ENCODE data around the gene PNMA6F.

PNMA6F gene

DNA sequence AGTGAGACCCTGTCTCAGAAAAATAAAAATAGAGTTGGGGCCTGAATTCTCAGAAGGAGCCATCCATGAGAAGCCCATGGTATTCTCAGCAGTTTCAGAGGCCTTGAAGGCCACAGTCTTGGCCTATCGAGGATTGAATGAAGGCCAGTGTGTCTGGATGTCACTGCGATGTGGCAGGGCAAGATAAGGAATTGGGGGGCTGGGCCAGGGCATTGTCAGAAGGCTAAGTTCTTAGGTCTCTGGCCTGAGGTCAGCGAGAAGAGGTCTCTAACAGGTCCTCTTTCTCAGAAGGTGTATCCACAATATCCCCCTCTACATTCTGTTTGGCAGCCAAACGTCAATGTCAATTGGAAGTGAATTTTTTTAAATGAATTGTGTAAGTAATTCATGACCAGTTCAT lies 18.1 kb upstream of the PNMA6F start:
- Histone ChIP-seq H4K20me1 (ENCODE audit: insufficient read depth) (no peaks in the 10 kb centered on the region), H3K79me2 (ENCODE audit: insufficient read depth, low read depth) (no peaks in the 10 kb centered on the region), H3K36me3 (ENCODE audit: insufficient read depth) (no peaks in the 10 kb centered on the region), H3K4me1 (ENCODE audit: low read depth, poor library complexity, severe bottlenecking) (peaks cover 15% of the 10 kb centered on the region), H3K9ac (no peak overlapping the region), H3K27ac (no peak overlapping the region), H3K27me3 (ENCODE audit: insufficient read depth, low read depth) (no peaks in the 10 kb centered on the region), H3K4me2 (no peak overlapping the region), H3K4me3 (IDR thresholded peaks at IDR 0.05; ENCODE audit: insufficient read depth, low read depth, low read length) (no peak overlapping the region), H2AFZ (ENCODE audit: low read depth) (no peak overlapping the region)
- no peak for TF ChIP-seq CTCF (conservative IDR thresholded peaks at IDR 0.05; ENCODE audit: low read depth, low read length)

DNA sequence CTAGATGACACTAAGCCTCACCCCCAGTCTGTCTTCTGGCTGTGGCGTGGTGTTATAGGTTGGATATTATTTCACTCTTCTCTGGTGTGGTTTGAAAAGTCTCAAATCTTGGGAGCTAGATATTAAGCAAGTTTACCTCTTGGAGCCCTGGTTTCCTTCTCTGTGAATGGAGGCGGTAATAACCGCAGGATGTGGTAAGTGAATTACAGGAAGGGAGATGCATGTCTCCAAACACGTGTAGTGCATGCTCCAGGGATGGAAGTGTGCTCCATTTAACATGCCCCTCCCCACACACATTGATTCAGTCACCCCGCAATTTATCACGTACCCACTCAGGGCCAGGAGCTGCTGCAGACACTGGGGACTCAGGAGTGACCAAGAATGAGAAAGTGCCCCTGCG lies 17.3 kb upstream of the PNMA6F start:
- H2AFZ ChIP-seq (ENCODE audit: low read depth) = no peak overlapping the region
- H4K20me1 ChIP-seq (ENCODE audit: insufficient read depth) = no peaks in the 10 kb centered on the region
- no peak overlapping the region for H3K4me3 ChIP-seq (IDR thresholded peaks at IDR 0.05; ENCODE audit: insufficient read depth, low read depth, low read length)
- H3K27me3 ChIP-seq (ENCODE audit: insufficient read depth, low read depth) = no peaks in the 10 kb centered on the region
- peaks cover 15% of the 10 kb centered on the region for H3K4me1 ChIP-seq (ENCODE audit: low read depth, poor library complexity, severe bottlenecking)
- no peaks in the 10 kb centered on the region for H3K79me2 ChIP-seq (ENCODE audit: insufficient read depth, low read depth)
- no peak overlapping the region for H3K4me2 ChIP-seq
- no peak for TF ChIP-seq CTCF (conservative IDR thresholded peaks at IDR 0.05; ENCODE audit: low read depth, low read length)
- no peak overlapping the region for H3K9ac ChIP-seq
- H3K36me3 ChIP-seq (ENCODE audit: insufficient read depth) = no peaks in the 10 kb centered on the region
- no peak overlapping the region for H3K27ac ChIP-seq

GRCh38 chrX:153336988-153337387 lies 15.4 kb upstream of the PNMA6F start:
- Histone ChIP-seq H2AFZ (ENCODE audit: low read depth) (no peak overlapping the region), H3K36me3 (ENCODE audit: insufficient read depth) (no peaks in the 10 kb centered on the region), H4K20me1 (ENCODE audit: insufficient read depth) (no peaks in the 10 kb centered on the region), H3K4me2 (no peak overlapping the region), H3K27me3 (ENCODE audit: insufficient read depth, low read depth) (no peaks in the 10 kb centered on the region), H3K27ac (no peak overlapping the region), H3K79me2 (ENCODE audit: insufficient read depth, low read depth) (no peaks in the 10 kb centered on the region), H3K4me1 (ENCODE audit: low read depth, poor library complexity, severe bottlenecking) (peaks cover 15% of the 10 kb centered on the region), H3K9ac (no peak overlapping the region), H3K4me3 (IDR thresholded peaks at IDR 0.05; ENCODE audit: insufficient read depth, low read depth, low read length) (no peak overlapping the region)
- no peak for TF ChIP-seq CTCF (conservative IDR thresholded peaks at IDR 0.05; ENCODE audit: low read depth, low read length)

DNA sequence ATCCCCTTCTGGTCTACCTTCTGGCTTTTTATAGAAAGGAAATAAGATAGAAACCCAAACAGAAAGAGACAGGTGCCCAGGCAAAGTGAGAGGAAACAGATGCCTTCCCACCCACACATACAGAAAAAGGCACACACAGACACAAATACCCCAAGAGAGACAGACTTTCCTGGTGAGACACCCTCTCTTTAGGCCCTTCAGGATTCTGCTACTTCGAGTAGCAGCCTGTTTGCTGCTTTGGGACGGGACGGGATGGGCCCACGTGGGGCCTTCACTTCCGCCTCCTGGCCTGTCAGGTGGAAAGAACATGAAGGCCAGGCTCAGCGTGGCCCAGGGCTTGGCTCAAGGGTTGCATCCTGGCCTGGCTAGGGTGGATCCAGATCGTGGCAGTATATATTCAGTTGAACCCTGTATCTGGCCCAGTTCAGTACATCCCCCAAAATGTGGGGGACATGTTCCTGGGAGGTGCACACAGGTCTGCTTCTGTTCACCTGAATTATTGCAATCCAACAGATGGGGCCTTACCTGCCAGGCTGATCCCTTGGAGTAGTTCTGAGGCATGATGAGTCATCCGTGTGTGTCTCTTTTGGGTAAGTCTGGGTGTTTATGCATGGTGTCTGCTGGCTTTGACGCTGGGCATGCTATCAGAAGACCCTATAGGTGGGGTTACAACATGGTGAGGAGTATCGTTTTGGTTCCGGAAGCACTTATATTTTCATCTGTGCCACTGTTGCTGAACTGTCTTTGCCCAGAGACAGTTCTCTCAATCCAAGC lies 14.7 kb upstream of the PNMA6F start:
- TF ChIP-seq CTCF (conservative IDR thresholded peaks at IDR 0.05; ENCODE audit: low read depth, low read length) = no peak
- Histone ChIP-seq H3K27me3 (ENCODE audit: insufficient read depth, low read depth) (no peaks in the 10 kb centered on the region), H2AFZ (ENCODE audit: low read depth) (no peak overlapping the region), H3K4me2 (peak overlapping the region; percentile 45; the same call in 1 of the 2 replicates), H3K9ac (no peak overlapping the region), H3K27ac (no peak overlapping the region), H3K79me2 (ENCODE audit: insufficient read depth, low read depth) (no peaks in the 10 kb centered on the region), H3K36me3 (ENCODE audit: insufficient read depth) (no peaks in the 10 kb centered on the region), H3K4me1 (ENCODE audit: low read depth, poor library complexity, severe bottlenecking) (peaks cover 15% of the 10 kb centered on the region), H3K4me3 (IDR thresholded peaks at IDR 0.05; ENCODE audit: insufficient read depth, low read depth, low read length) (no peak overlapping the region), H4K20me1 (ENCODE audit: insufficient read depth) (no peaks in the 10 kb centered on the region)

Data from KMS-11 (cell line).